HG02588 (cell line): ENCODE data around the gene ZWILCH.
"Not testable (repeated sequence)": the region's sequence is repeated elsewhere in the genome, so short reads cannot be mapped to it uniquely, and the experiment has no call there.

Experiments used
- ATAC-seq: cut with Tn5 transposase; IDR thresholded peaks from one replicate; pipeline ENCODE4 v1.9.1; 2021; ENCODE audit warnings: mild to moderate bottlenecking, moderate library complexity; ENCODE audit not compliant: unreplicated experiment

Gene ZWILCH

GRCh38 chr15:66578286-66578875, 73.3 kb downstream of the ZWILCH start:
- no peak for ATAC-seq

GRCh38 chr15:66580643-66581042, 75.5 kb downstream of the ZWILCH start:
- ATAC-seq = no peak

DNA sequence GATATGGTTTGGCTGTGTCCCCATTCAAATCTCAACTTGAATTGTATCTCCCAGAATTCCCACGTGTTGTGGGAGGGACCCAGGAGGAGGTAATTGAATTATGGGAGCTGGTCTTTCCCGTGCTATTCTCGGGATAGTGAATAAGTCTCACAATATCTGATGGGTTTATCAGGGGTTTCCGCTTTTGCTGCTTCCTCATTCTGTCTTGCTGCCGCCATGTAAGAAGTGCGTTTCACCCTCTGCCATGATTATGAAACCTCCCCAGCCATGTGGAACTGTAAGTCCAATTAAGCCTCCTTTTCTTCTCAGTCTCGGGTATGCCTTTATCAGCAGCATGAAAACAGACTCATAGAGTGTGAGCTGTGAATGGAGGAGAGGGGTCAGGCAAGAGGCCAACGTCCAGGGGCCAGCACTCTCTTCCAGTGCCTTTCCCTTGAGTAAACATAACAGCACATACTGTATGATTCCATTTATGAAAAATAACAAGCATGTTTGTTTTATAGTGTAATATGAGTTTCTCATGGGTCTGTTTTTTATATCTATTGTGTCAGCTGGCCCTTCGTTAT, 76.9 kb downstream of the ZWILCH start:
- ATAC-seq = no peak

DNA sequence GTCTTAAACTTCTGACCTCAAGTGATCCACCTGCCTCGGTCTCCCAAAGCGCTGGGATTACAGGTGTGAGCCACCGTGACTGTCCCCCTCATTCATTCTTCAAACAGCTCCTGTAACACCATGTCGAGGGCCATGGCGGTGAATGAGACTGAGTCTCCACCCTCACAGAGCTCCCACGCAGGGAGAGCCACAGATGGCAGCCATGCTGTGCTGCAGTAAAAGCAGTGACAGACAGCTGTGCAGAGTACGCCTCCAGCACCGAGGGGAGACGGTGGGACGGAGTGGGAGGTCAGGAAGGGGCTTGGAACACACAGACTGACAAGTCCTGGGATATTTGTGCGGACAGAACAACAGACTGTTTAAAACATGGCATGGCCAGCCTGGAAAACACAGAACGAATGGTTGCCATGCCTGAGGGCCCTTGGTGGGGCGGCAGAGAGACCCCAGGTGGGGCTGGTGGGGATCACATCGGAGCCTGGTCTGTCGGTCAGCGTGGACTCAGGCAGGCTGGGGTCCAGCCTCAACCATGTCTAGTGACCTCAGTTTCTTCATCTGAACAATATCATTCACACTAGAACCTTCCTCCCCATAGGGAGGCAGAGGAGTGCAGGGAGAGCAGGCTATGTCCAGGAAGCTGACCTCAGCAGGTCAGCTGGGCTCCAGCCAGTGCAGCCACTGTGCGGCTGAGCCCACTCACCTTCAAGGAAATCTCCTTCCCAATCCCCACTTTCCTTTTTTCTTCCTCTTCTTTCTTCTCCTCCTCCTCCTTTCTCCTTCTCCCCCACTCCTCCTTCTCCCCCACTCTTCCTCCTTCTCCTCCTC, 81.2 kb downstream of the ZWILCH start:
- ATAC-seq = no peak

- no peak for ATAC-seq
These were observed 81.9 kb downstream of the ZWILCH start for GRCh38 chr15:66587020-66587419.

GRCh38 chr15:66587749-66588148, 82.6 kb downstream of the ZWILCH start:
- no peak for ATAC-seq

DNA sequence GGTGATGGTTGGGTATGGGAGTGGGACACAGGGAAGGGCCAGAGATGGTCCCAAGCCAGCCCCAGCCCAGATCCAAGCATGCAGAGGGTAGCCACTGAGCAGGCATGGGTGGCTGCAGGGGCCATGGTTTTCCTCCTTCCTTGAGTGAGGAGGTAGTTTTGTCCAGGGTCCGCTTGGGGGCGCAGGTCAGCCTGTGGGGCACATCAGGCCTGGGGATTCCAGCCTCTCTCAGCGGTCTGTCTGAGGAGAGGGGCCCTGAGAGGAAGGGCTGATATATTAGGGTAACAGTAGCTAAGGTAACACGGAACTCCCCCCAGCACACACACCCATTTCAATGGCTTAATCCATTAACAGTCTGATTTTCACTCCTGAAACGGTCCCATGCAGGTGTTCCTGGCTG, 83.4 kb downstream of the ZWILCH start:
- ATAC-seq = no peak

- no peak for ATAC-seq
These were observed 83.8 kb downstream of the ZWILCH start for GRCh38 chr15:66588971-66589370.

- ATAC-seq = not testable (repeated sequence)
These were observed 84.3 kb downstream of the ZWILCH start for GRCh38 chr15:66589429-66589828.

- no peak for ATAC-seq
These were observed 85.3 kb downstream of the ZWILCH start for GRCh38 chr15:66590435-66590834.

DNA sequence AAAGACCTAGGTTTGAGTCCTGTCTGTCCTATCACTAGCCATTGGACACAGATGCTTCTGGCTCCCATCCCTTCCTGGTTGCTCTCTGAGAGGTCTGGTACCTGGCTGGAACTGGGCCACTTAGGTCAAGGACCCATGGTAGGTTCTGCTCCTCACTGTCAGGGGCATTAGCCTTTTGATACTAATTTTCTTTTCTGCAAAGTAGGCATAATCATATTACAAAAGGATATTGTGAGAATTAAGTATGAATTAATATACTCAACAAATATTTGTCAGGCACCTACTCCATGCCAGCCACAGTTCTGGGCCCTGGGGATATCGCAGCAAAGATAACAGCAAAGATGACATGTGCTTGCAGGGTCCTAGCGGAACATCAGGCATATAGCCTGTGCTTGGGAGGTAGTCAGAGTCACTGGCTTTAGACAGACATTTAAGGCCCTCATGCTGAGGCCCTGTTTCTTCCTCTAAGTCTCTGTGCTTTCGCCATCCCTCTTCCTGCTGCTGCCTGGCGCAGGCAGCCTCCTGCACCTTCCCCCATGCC, 86.3 kb downstream of the ZWILCH start:
- ATAC-seq = no peak

DNA sequence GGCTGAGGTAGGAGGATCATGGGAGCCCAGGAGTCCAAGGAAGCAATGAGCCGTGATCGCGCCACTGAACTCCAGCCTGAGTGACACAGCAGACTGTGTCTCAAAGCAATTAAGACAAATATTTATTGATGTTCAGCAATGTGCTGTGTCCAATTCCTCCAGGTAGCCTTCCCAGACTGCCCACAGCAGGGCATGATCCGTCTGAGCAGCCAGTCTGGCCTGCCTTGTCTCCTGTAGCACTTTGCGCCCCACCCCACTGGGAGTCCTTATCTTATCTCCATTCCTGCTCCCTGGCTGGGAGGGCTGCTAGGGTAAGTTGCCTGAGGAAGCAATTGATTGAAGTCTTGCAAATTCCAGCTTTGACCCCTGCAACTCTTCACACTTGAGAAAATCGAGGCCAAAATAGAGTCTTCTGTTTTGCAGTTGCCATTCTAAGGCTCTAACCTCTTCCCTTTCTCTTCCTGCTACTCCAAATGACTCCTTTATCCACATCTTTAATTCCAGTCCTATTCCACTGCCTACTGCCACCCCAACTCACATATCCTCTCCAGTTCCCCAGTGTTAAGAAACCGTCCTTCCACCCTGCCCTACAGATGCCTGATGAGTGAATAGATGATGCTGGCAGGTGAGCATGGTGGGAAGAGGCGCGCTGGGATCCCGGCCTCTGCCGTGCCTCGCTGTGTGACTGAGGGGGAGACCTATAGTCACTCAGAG, 87.5 kb downstream of the ZWILCH start:
- ATAC-seq = no peak

DNA sequence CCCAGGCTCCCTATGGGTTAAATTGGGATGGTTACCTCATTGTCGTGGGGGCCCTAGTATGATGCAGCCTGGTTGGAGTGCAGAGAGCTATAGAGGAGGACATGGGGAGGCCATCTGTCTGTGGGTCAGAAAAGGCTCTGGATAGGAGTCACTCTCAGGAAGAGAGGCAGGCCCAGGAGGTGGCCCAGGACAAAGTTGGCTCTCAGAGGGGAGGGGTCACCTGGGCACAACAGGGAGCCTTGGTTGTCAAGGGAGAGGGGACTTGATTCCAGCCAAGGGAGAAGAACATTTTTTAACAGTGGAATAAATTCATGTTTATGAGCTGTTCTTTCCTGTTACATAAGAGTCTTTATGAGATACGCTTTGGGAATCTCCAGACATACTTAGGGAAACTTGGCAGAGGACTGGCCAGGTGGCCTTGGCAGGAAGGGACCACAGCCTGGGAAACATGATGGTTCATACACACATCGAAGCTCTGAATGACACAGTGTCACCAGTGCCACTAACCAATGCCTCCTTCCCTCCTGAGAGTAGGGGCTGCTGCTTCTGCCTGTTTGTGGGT, 88.2 kb downstream of the ZWILCH start:
- ATAC-seq = no peak

- ATAC-seq = no peak
These were observed 89.2 kb downstream of the ZWILCH start for GRCh38 chr15:66594344-66594743.

DNA sequence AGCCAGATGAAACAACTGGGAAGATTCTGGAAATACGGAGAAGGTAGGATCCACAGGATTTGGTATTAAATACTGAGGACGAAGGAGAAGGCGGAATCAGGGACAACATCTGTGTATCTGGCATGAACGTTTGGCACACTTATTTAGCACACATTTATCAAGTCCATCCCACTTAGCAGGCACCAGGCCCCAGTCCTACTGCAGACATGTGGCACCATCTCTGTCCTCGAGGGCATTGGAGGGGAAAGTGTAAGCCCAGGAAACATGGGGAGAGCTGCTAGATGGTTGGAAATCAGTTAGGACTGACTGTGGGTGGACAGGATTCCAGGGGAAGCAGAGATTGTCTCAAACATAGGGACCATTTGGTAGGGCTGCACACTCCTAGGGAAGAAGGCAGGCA, 89.7 kb downstream of the ZWILCH start:
- ATAC-seq = no peak

DNA sequence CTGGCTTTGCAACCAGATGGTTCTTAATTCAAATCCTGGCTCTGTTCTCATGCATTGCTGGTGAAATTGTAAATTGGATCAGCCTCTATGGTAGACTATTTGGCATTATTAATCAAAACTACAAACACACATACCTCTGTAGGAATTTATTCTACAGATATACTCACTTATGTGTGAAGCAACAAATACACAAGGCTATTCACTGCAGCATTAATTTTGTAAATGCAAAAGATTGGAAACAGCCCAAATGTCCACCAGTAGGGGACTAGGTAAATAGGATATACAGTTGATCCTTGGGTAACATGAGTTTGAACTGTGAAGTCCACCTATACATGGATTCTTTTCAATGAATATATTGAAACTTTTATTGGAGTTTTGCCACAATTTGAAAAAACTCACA, 90.2 kb downstream of the ZWILCH start:
- ATAC-seq = no peak

GRCh38 chr15:66595931-66596545, 90.9 kb downstream of the ZWILCH start:
- no peak for ATAC-seq

DNA sequence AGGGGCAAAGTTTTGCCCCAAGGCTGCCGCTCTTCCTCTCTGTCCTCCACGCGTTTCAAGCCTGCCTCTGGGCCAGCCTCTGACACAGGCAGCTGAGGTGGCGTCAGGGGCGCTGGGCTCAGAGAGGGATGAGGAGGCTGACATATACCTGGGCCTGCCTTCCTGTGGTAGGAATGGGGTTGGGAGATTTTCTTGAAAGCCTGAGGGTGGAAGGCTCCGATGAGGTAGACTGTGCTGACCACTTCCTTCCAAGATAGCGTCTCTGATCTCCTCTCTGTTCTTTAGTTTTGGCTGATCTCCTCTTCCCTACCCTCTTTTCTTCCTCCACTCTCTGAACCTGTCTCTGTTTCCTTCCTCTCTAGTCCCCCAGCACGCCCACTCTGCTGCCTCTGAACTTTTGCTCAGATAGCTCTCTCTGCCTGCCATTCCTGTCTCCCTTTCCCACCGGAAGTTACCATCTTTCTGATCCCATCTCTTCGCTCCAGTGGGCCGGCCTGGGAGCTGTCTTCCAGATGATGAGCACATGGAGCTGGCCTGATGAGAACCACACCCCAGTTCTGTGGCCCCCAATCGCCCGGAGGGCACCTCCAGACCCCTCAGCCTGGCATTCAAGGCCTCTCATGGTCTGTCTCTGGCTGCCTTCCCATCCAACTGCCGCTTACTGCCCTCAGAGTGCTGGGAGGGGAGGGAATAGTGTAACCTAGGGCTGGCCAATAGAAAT, 93.1 kb downstream of the ZWILCH start:
- no peak for ATAC-seq
